ENCODE results near the gene SPRN.

- no peak for TF ChIP-seq CTCF (IDR thresholded peaks at IDR 0.05)
- TF ChIP-seq MAX (IDR thresholded peaks at IDR 0.05) = no peak
- TF ChIP-seq HOXA7 (CRISPR knock-in tag; IDR thresholded peaks at IDR 0.05) = no peak
- no peak for TF ChIP-seq REST (IDR thresholded peaks at IDR 0.05)
- TF ChIP-seq ATOH8 (CRISPR knock-in tag; IDR thresholded peaks at IDR 0.05; ENCODE audit: low read depth) = no peak
- no peak for TF ChIP-seq HDAC2 (IDR thresholded peaks at IDR 0.05)
Observed at GRCh38 chr10:133422223-133422806, 2.1 kb downstream of the SPRN start.
